Adrenal gland (tissue), 12 donors: Measurements from ENCODE around the gene CLIC6. TPM values are rescaled to one million over a fixed set of nuclear protein-coding genes. Genes with fewer than 3 reads are reported as not detected.

Experiments used
- DNase-seq, 7 donors: peaks; one replicate each; pipeline ENCODE4 v3.0.0-alpha.2; 2019 to 2020
- H3K27ac ChIP-seq, 5 donors: fragments of 200-600 bp; sonication (generic) in 4 of 5; 1 replicate in 3 of 5; 2 replicates in 2 of 5; pipeline versions ENCODE4 v1.5.1 to v1.8.0; 2016 to 2020; ENCODE audit warnings: mild to moderate bottlenecking in 1 of 5
- H3K27me3 ChIP-seq: fragments of 200-600 bp; 2 replicates; pipeline ENCODE4 v1.8.0; 2021
- H3K36me3 ChIP-seq, 2 donors: fragments of 200-600 bp; replicated peaks in 1 of 2; 1 replicate in 1 of 2; 2 replicates in 1 of 2; pipeline versions ENCODE4 v1.5.1 to v1.8.0; 2018 to 2022
- H3K4me1 ChIP-seq, 2 donors: fragments of 200-600 bp; replicated peaks in 1 of 2; 1 replicate in 1 of 2; 2 replicates in 1 of 2; pipeline versions ENCODE4 v1.5.1 to v1.8.0; 2018 to 2021
- H3K4me3 ChIP-seq, 4 donors: fragments of 200-600 bp; sonication (generic) in 3 of 4; one replicate each; pipeline ENCODE4 v1.5.1; 2016 to 2018
- H3K9me3 ChIP-seq, 3 donors: fragments of 200-600 bp; sonication (generic) in 1 of 3; replicated peaks in 1 of 3; 1 replicate in 2 of 3; 2 replicates in 1 of 3; pipeline versions ENCODE4 v1.5.1 to v1.8.0; 2016 to 2021
- CTCF ChIP-seq, 6 experiments: fragments of 450-650 bp in 4 of 6; fragments of 200-600 bp in 2 of 6; sonication (generic) in 1 of 6; IDR thresholded peaks; 1 replicate in 5 of 6; 2 replicates in 1 of 6; pipeline versions ENCODE4 v1.5.1 to v1.8.0; 2016 to 2021; ENCODE audit warnings: antibody characterized with exemption in 6 of 6, mild to moderate bottlenecking in 2 of 6, moderate library complexity in 1 of 6
- POLR2A ChIP-seq, 2 donors: fragments of 450-650 bp; IDR thresholded peaks; one replicate each; pipeline ENCODE4 v1.6.1; 2017; ENCODE audit warnings: antibody characterized with exemption in 2 of 2, mild to moderate bottlenecking in 2 of 2, moderate library complexity in 1 of 2
- WGBS, 4 donors: extraction: QIAGEN DNeasy Blood & Tissue Kit in 2 of 4; methylation state at CpG; one replicate each; pipeline versions ENCODE4 v1.1.5 to v1.1.7; 2013 to 2017; 5-methylcytosine and 5-hydroxymethylcytosine counted together
- intact Hi-C, 2 donors: fragments of 100-400 bp; cut with DNase I; formaldehyde crosslinking; loops; one replicate each; pipeline versions ENCODE4 v1.14.1 to v1.15.0; 2022 to 2023
- polyA plus RNA-seq, 3 donors: library from polyadenylated mRNA; stranded (reverse); fragments of 200-250 nt in 2 of 3; fragments of 350-450 nt in 1 of 3; fragmentation: Illumina TruSeq in 1 of 3; extraction: RNeasy Lipid Tissue Mini Kit (QIAGEN cat#74804) in 1 of 3; gene quantifications; one replicate each; pipeline ENCODE4 v1.2.3, GENCODE V29; 2013 to 2014
- total RNA-seq, 9 donors: library from RNA; depleted of rRNA in 4 of 9; stranded (reverse); fragments of >200 nt in 4 of 9; fragments of 120-200 nt in 1 of 9; fragmentation: NEBNext Ultra II Directional in 1 of 9; extraction: Animal tissue kit (Norgen Biotek cat#: 25700) in 1 of 9; gene quantifications; one replicate each; pipeline versions ENCODE4 v1.1.0 to v1.2.4, GENCODE V29; 2013 to 2023
- donor health status: healthy with polysubstance abuse.
- donor health status: Bipolar disorder and iron deficiency.
- donor health status: DM: yes; HTN: yes; CAD: no.
- donor health status: DM: no; HTN: no; CAD: no.
- donor health status: DM: no; HTN: no; CAD: no.
- donor health status: DM: yes; HTN: yes; CAD: no.

The CLIC6 gene
- total and polyA plus RNA-seq, 12 donors, result 0.07 to 0.41 (median 0.24) TPM; not detected in 5

- 1 to 5% (median 3%) methylated on average over 36 to 70 of the region's 70 CpGs for WGBS, 4 donors
- no peak for DNase-seq
- H3K27ac ChIP-seq, result no peak overlapping the region
- intact Hi-C loops, result no loop called here
- H3K9me3 ChIP-seq, result no peaks in the 10 kb centered on the region
- peaks cover 39% of the 10 kb centered on the region for H3K27me3 ChIP-seq
- H3K4me1 ChIP-seq, result peaks cover 0 to 7% of the 10 kb centered on the region in 2 donors
- TF ChIP-seq POLR2A (IDR thresholded peaks at IDR 0.05), result no peak
- no peak for TF ChIP-seq CTCF (IDR thresholded peaks at IDR 0.05)
- H3K4me3 ChIP-seq, result peak overlapping the region in 1 of 4 donors; percentile 32
- H3K36me3 ChIP-seq, result no peaks in the 10 kb centered on the region
Measured at GRCh38 chr21:34670220-34670961, 1.6 kb downstream of the CLIC6 start.

GRCh38 chr21:34670962-34671348 is 2.2 kb downstream of the CLIC6 start:
- peak overlapping the region in 1 of 4 donors; percentile 32 for H3K4me3 ChIP-seq
- no peak for DNase-seq
- H3K27ac ChIP-seq, result no peak overlapping the region
- H3K36me3 ChIP-seq, result no peaks in the 10 kb centered on the region
- intact Hi-C loops, result no loop called here
- WGBS, 4 donors, result 12 to 16% (median 14%) methylated on average over 8 of the region's 8 CpGs
- peaks cover 45% of the 10 kb centered on the region for H3K27me3 ChIP-seq
- H3K9me3 ChIP-seq, result no peaks in the 10 kb centered on the region
- no peak for TF ChIP-seq CTCF (IDR thresholded peaks at IDR 0.05)
- TF ChIP-seq POLR2A (IDR thresholded peaks at IDR 0.05), result no peak
- H3K4me1 ChIP-seq, result peaks cover 0 to 7% of the 10 kb centered on the region in 2 donors

- H3K27me3 ChIP-seq, result peaks cover 47% of the 10 kb centered on the region
- H3K4me1 ChIP-seq, result peaks cover 0 to 7% of the 10 kb centered on the region in 2 donors
- H3K4me3 ChIP-seq, result no peak overlapping the region
- H3K27ac ChIP-seq, result no peak overlapping the region
- TF ChIP-seq POLR2A (IDR thresholded peaks at IDR 0.05) (no peak), CTCF (IDR thresholded peaks at IDR 0.05) (no peak)
- H3K9me3 ChIP-seq, result no peaks in the 10 kb centered on the region
- 73 to 85% (median 80%) methylated on average over 1 of the region's 1 CpG for WGBS, 4 donors
- intact Hi-C loops, result no loop called here
- no peak for DNase-seq
- H3K36me3 ChIP-seq, result no peaks in the 10 kb centered on the region
Measured at GRCh38 chr21:34671462-34671861, 2.7 kb downstream of the CLIC6 start.

GRCh38 chr21:34671891-34672290 is 3.1 kb downstream of the CLIC6 start:
- no peak for DNase-seq
- TF ChIP-seq CTCF (IDR thresholded peaks at IDR 0.05) (no peak), POLR2A (IDR thresholded peaks at IDR 0.05) (no peak)
- Histone ChIP-seq H3K4me3 (no peak overlapping the region), H3K27ac (no peak overlapping the region), H3K9me3 (no peaks in the 10 kb centered on the region), H3K4me1 (peaks cover 0 to 7% of the 10 kb centered on the region in 2 donors), H3K27me3 (peaks cover 47% of the 10 kb centered on the region), H3K36me3 (no peaks in the 10 kb centered on the region)
- 75 to 80% (median 78%) methylated on average over 4 of the region's 4 CpGs for WGBS, 4 donors
- intact Hi-C loops, result no loop called here
